GM12878 (cell line): ENCODE results near the gene ZNF726. TPM values are rescaled to one million over a fixed set of nuclear protein-coding genes. Genes with fewer than 3 reads are reported as not detected.

Experiments used
- ATAC-seq: fragments of 200-7000 bp; cut with Tn5 transposase; 3 replicates; pipeline ENCODE4 v1.9.1; 2020; ENCODE audit warnings: mild to moderate bottlenecking, moderate library complexity
- BruUV-seq: library from RNA; stranded (reverse); fragments of 400-500 nt; replicated peaks from 2 replicates; lab custom pipeline; 2021; lab: Mats Ljungman, UMichigan
- CTCF ChIA-PET: fragments of 300-600 bp; sonication (Branson Sonifier 250); formaldehyde crosslinking; extraction: SDS; loops from one replicate; lab custom pipeline; 2021; ENCODE audit warnings: inconsistent platforms; lab: Yijun Ruan, JAX
- POLR2A ChIA-PET: fragments of 350-600 bp; formaldehyde crosslinking; extraction: SDS; loops from one replicate; lab custom pipeline; 2021; ENCODE audit warnings: inconsistent platforms; lab: Charles Lee
- RAD21 ChIA-PET: fragments of 300-600 bp; sonication (Branson Sonifier 250); formaldehyde crosslinking; loops from one replicate; lab custom pipeline; 2023; ENCODE audit warnings: antibody characterized with exemption; ENCODE audit not compliant: unreplicated experiment; lab: Charles Lee
- SMC1A ChIA-PET: fragments of 300-600 bp; sonication (Branson Sonifier 250); formaldehyde crosslinking; loops from one replicate; lab custom pipeline; 2023; ENCODE audit not compliant: unreplicated experiment, uncharacterized antibody; lab: Charles Lee
- DNase-seq: peaks from one replicate; pipeline ENCODE4 v3.0.0-alpha.2; 2011; ENCODE audit warnings: low read depth, low spot score
- FAIRE-seq: peaks from 3 replicates; lab custom pipeline; 2011; peaks lifted over from hg19 to GRCh38; lab: Jason Lieb, UNC
- H2AFZ ChIP-seq: 2 replicates; pipeline ENCODE4 v1.6.0; 2011; ENCODE audit warnings: low read depth, low read length, control low read depth; ENCODE audit not compliant: control insufficient read depth
- H3K27ac ChIP-seq: 2 replicates; pipeline ENCODE4 v1.5.1; 2011; ENCODE audit warnings: control low read depth; ENCODE audit not compliant: control insufficient read depth, insufficient read depth
- H3K27me3 ChIP-seq, 2 experiments: replicated peaks in 1 of 2; 2 replicates each; pipeline versions ENCODE4 v1.6.0 to v1.6.1; 2011; ENCODE audit warnings: low read length in 1 of 2; ENCODE audit not compliant: control insufficient read depth in 2 of 2, insufficient read depth in 2 of 2
- H3K36me3 ChIP-seq, 2 experiments: 2 replicates each; pipeline ENCODE4 v1.5.1; 2011; ENCODE audit warnings: low read length in 1 of 2; ENCODE audit not compliant: control insufficient read depth in 2 of 2, insufficient read depth in 2 of 2
- H3K4me1 ChIP-seq: 2 replicates; pipeline ENCODE4 v1.6.1; 2011; ENCODE audit warnings: mild to moderate bottlenecking, low read length, moderate library complexity, mixed read lengths; ENCODE audit not compliant: control insufficient read depth, insufficient read depth
- H3K4me2 ChIP-seq: 2 replicates; pipeline ENCODE4 v1.6.0; 2011; ENCODE audit warnings: control low read depth; ENCODE audit not compliant: control insufficient read depth, insufficient read depth
- H3K4me3 ChIP-seq: fragments of 200-600 bp; sonication (generic); 2 replicates; pipeline ENCODE4 v1.5.1; 2016
- H3K79me2 ChIP-seq: 2 replicates; pipeline ENCODE4 v1.6.0; 2011; ENCODE audit warnings: low read length; ENCODE audit not compliant: control insufficient read depth, insufficient read depth
- H3K9ac ChIP-seq: 2 replicates; pipeline ENCODE4 v1.8.0; 2011; ENCODE audit warnings: low read length, control low read depth, mixed read lengths; ENCODE audit not compliant: control insufficient read depth, insufficient read depth
- H3K9me3 ChIP-seq: replicated peaks from 3 replicates; pipeline ENCODE4 v1.5.1; 2011; ENCODE audit warnings: mild to moderate bottlenecking, low read length; ENCODE audit not compliant: control insufficient read depth, insufficient read depth
- H4K20me1 ChIP-seq: 2 replicates; pipeline ENCODE4 v1.6.0; 2011; ENCODE audit not compliant: control insufficient read depth, insufficient read depth
- CHD4 ChIP-seq: fragments of 200-600 bp; sonication (generic); IDR thresholded peaks from 2 replicates; pipeline ENCODE4 v1.6.1; 2016; ENCODE audit warnings: mild to moderate bottlenecking
- CREB1 ChIP-seq: IDR thresholded peaks from 2 replicates; pipeline ENCODE4 v1.6.1; 2012; ENCODE audit warnings: low read depth, mild to moderate bottlenecking, inconsistent platforms
- CREM ChIP-seq: IDR thresholded peaks from 2 replicates; pipeline ENCODE4 v1.6.1; 2014; ENCODE audit warnings: antibody characterized with exemption, low read depth
- ETV6 ChIP-seq, 2 experiments: fragments of 450-650 bp in 1 of 2; IDR thresholded peaks in 1 of 2; conservative IDR thresholded peaks in 1 of 2; 2 replicates each; pipeline ENCODE4 v1.6.1; 2014; ENCODE audit warnings: antibody characterized with exemption in 1 of 2, borderline replicate concordance in 1 of 2, low read depth in 1 of 2, mild to moderate bottlenecking in 1 of 2, moderate library complexity in 1 of 2
- MLLT1 ChIP-seq: fragments of 450-650 bp; IDR thresholded peaks from 2 replicates; pipeline ENCODE4 v1.6.1; 2016; ENCODE audit warnings: mild to moderate bottlenecking
- MXI1 ChIP-seq: fragments of 150-350 bp; IDR thresholded peaks from 2 replicates; pipeline ENCODE4 v1.6.1; 2011; ENCODE audit warnings: low read depth, mild to moderate bottlenecking, inconsistent platforms, low read length, improper control_type of control experiment
- NFYA ChIP-seq: IDR thresholded peaks from 2 replicates; pipeline ENCODE4 v1.6.1; 2011; ENCODE audit warnings: low read depth, mild to moderate bottlenecking, low read length, improper control_type of control experiment, borderline replicate concordance
- NRF1 ChIP-seq: conservative IDR thresholded peaks from 2 replicates; pipeline ENCODE4 v1.6.1; 2011; ENCODE audit warnings: mild to moderate bottlenecking, low read depth, low read length, improper control_type of control experiment
- RAD51 ChIP-seq: fragments of 450-650 bp; IDR thresholded peaks from 2 replicates; pipeline ENCODE4 v1.6.1; 2016; ENCODE audit warnings: moderate library complexity, mild to moderate bottlenecking, inconsistent platforms
- REST ChIP-seq: IDR thresholded peaks from 2 replicates; pipeline ENCODE4 v1.6.1; 2012; ENCODE audit warnings: mild to moderate bottlenecking, low read depth, low read length
- SRF ChIP-seq, 2 experiments: IDR thresholded peaks; 2 replicates each; pipeline ENCODE4 v1.6.1; 2011; ENCODE audit warnings: low read depth in 2 of 2, low read length in 2 of 2, mild to moderate bottlenecking in 1 of 2, moderate library complexity in 1 of 2
- WRNIP1 ChIP-seq: IDR thresholded peaks from 2 replicates; pipeline ENCODE4 v1.6.1; 2011; ENCODE audit warnings: low read depth, low read length, improper control_type of control experiment, borderline replicate concordance
- ZNF24 ChIP-seq: fragments of 450-650 bp; IDR thresholded peaks from 2 replicates; pipeline ENCODE4 v1.6.1; 2017; ENCODE audit warnings: antibody characterized with exemption, mild to moderate bottlenecking
- whole genome bisulfite sequencing: methylation state at CpG from one replicate; pipeline ENCODE4 v1.1.6; 2016; ENCODE audit warnings: low lambda C conversion rate; ENCODE audit not compliant: insufficient replicate concordance, insufficient coverage; ENCODE audit errors: missing lambda C conversion rate; 5-methylcytosine and 5-hydroxymethylcytosine counted together
- in situ Hi-C: fragments of 300-500 bp; cut with MboI; formaldehyde crosslinking; loops from 9 replicates; pipeline ENCODE4 v1.14.3; 2018; ENCODE audit warnings: mixed read lengths
- intact Hi-C: fragments of 100-400 bp; cut with micrococcal nuclease; formaldehyde crosslinking; loops from one replicate; pipeline ENCODE4 v1.14.2; 2022; ENCODE audit not compliant: unreplicated experiment
- polyA plus RNA-seq, 11 experiments: library from polyadenylated mRNA; depleted of rRNA in 4 of 11; unstranded in 6 of 11; stranded (reverse) in 5 of 11; fragments of >200 nt; fragmentation: Nextera tagmentation in 4 of 11; fragmentation: Illumina TruSeq in 1 of 11; extraction: Ambion mirVana in 4 of 11; extraction: Trizol in 1 of 11; gene quantifications; 1 replicate in 1 of 11; 2 replicates in 10 of 11; pipeline versions ENCODE4 v1.2.1 to v1.2.3, GENCODE V29; 2011 to 2016; ENCODE audit warnings: inconsistent platforms in 2 of 11, missing spikeins in 2 of 11, low read depth in 1 of 11
- total RNA-seq, 4 experiments: library from RNA; depleted of rRNA in 3 of 4; stranded (reverse); fragments of >200 nt in 3 of 4; fragmentation: Illumina TruSeq in 1 of 4; extraction: Trizol in 1 of 4; gene quantifications; 2 replicates each; pipeline versions ENCODE4 v1.2.1 to v1.2.3, GENCODE V29; 2013 to 2021

The ZNF726 gene
- total and polyA plus RNA-seq, 10 of the 15 experiments (the other 5 are each of a cell fraction or from before 2014, with no cell fraction given): 0.69 to 2.3 (median 1.5) TPM

- TF ChIP-seq NFYA (no peak), CREM (no peak), CREB1 (no peak), RAD51 (no peak), WRNIP1 (no peak), MXI1 (no peak), ZNF24 (no peak), ETV6 (conservative IDR thresholded peaks at IDR 0.05 in 1 of 2, IDR thresholded peaks at IDR 0.05 in 1 of 2; ENCODE audit: borderline replicate concordance in 1 of 2, low read depth in 1 of 2) (no peak), NRF1 (no peak)
- no peaks in the 10 kb centered on the region for H3K4me1 ChIP-seq
- H3K36me3 ChIP-seq: no peaks in the 10 kb centered on the region
- H3K27ac ChIP-seq: no peak overlapping the region
- ChIA-PET CTCF (no interaction called here), RAD21 (no interaction called here), SMC1A (no interaction called here), POLR2A (no interaction called here)
- no TSS peak for BruUV-seq
- ATAC-seq (no peak), FAIRE-seq (no peak), DNase-seq (no peak)
- in situ Hi-C loops (no loop called here), intact Hi-C loops (no loop called here)
- no peaks in the 10 kb centered on the region; the same call in 1 of the 3 replicates for H3K9me3 ChIP-seq
- H3K4me3 ChIP-seq: no peak overlapping the region
- no peak overlapping the region for H3K9ac ChIP-seq
- H3K27me3 ChIP-seq: no peaks in the 10 kb centered on the region
- WGBS: 11% methylated on average over 3 of the region's 3 CpGs
- H3K79me2 ChIP-seq: no peaks in the 10 kb centered on the region
- H2AFZ ChIP-seq: no peak overlapping the region
- H3K4me2 ChIP-seq: no peak overlapping the region
- no peaks in the 10 kb centered on the region for H4K20me1 ChIP-seq
Observed at GRCh38 chr19:23904406-23904805, 10.3 kb upstream of the ZNF726 start.

GRCh38 chr19:23905771-23906170 is 8.9 kb upstream of the ZNF726 start:
- H3K4me2 ChIP-seq: no peak overlapping the region
- H3K27me3 ChIP-seq: no peaks in the 10 kb centered on the region
- RAD21 ChIA-PET: no interaction called here
- SMC1A ChIA-PET: no interaction called here
- no peak for DNase-seq
- no peak for FAIRE-seq
- ATAC-seq: no peak
- in situ Hi-C loops: no loop called here
- POLR2A ChIA-PET: no interaction called here
- WGBS: 40% methylated on average over 4 of the region's 4 CpGs
- intact Hi-C loops: no loop called here
- H3K9ac ChIP-seq: no peak overlapping the region
- no peaks in the 10 kb centered on the region for H3K79me2 ChIP-seq
- no peaks in the 10 kb centered on the region; the same call in 1 of the 3 replicates for H3K9me3 ChIP-seq
- no peaks in the 10 kb centered on the region for H4K20me1 ChIP-seq
- BruUV-seq: no TSS peak
- no peaks in the 10 kb centered on the region for H3K36me3 ChIP-seq
- no peak overlapping the region for H2AFZ ChIP-seq
- H3K4me3 ChIP-seq: no peak overlapping the region
- H3K27ac ChIP-seq: no peak overlapping the region
- CTCF ChIA-PET: no interaction called here
- H3K4me1 ChIP-seq: no peaks in the 10 kb centered on the region
- TF ChIP-seq CREM (no peak), CHD4 (no peak), SRF (IDR thresholded peaks at IDR 0.05; ENCODE audit: low read depth in 2 of 2, low read length in 2 of 2) (no peak), REST (no peak), MLLT1 (no peak)
